ENCODE results near the gene TBX20. TPM values are rescaled to one million over a fixed set of nuclear protein-coding genes. Genes with fewer than 3 reads are reported as not detected.

TBX20 gene
- total and polyA plus RNA-seq, 2 experiments from 2014 or later = 0.69 TPM; not detected in 1

DNA sequence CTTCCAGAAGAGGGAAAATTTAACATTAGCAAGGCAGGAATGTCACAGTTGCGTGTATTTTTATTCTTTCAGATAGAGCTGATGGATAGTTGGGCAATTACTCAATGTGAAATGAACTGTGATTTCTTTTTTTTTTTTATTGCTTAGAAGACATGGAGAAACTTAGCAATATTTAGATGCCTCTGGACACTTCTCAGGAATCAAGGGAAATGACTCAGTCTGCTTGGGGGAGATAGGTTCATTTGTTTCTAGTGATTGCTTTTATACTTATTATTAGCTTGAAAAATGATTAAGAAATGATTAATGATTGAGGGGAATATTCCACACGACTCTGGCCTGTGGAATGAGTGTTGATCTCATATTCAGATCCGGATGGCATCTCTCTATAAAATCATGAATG, 33.1 kb upstream of the TBX20 start:
- no peaks in the 10 kb centered on the region for H3K27me3 ChIP-seq (ENCODE audit: insufficient read depth)
- H4K20me1 ChIP-seq (replicated peaks; ENCODE audit: insufficient read depth) = no peaks in the 10 kb centered on the region
- H3K4me1 ChIP-seq (ENCODE audit: insufficient read depth) = no peaks in the 10 kb centered on the region
- peaks cover 4% of the 10 kb centered on the region; the same call in 1 of the 2 replicates for H3K9me2 ChIP-seq (ENCODE audit: insufficient read depth)
- H3K9me3 Mint-ChIP-seq = no peaks in the 10 kb centered on the region
- no peak overlapping the region for H3K27ac ChIP-seq (ENCODE audit: low read depth)
- no peaks in the 10 kb centered on the region for H3K36me3 ChIP-seq (ENCODE audit: insufficient read depth)
- peaks cover 1% of the 10 kb centered on the region for H3K27me3 Mint-ChIP-seq (ENCODE audit: insufficient read depth, low read depth, poor library complexity)
- H3K27ac Mint-ChIP-seq = no peak overlapping the region
- no peaks in the 10 kb centered on the region for H3F3A ChIP-seq (replicated peaks; ENCODE audit: low read depth)
- ATAC-seq = no peak
- no peaks in the 10 kb centered on the region for H3K36me3 Mint-ChIP-seq (ENCODE audit: low read depth)
- no peaks in the 10 kb centered on the region for H3K4me1 Mint-ChIP-seq
- no peak overlapping the region for H2AFZ ChIP-seq
- DNase-seq (ENCODE audit: low spot score) = no peak
- H3K4me3 Mint-ChIP-seq = no peak overlapping the region
- no peaks in the 10 kb centered on the region for H3K79me2 ChIP-seq (replicated peaks; ENCODE audit: insufficient read depth)
- H3K4me2 ChIP-seq = no peak overlapping the region
- no peak overlapping the region for H3K4me3 ChIP-seq
- no peak for TF ChIP-seq ZNF114 (CRISPR knock-in tag; IDR thresholded peaks at IDR 0.05)
- TF ChIP-seq, protein P1, sequence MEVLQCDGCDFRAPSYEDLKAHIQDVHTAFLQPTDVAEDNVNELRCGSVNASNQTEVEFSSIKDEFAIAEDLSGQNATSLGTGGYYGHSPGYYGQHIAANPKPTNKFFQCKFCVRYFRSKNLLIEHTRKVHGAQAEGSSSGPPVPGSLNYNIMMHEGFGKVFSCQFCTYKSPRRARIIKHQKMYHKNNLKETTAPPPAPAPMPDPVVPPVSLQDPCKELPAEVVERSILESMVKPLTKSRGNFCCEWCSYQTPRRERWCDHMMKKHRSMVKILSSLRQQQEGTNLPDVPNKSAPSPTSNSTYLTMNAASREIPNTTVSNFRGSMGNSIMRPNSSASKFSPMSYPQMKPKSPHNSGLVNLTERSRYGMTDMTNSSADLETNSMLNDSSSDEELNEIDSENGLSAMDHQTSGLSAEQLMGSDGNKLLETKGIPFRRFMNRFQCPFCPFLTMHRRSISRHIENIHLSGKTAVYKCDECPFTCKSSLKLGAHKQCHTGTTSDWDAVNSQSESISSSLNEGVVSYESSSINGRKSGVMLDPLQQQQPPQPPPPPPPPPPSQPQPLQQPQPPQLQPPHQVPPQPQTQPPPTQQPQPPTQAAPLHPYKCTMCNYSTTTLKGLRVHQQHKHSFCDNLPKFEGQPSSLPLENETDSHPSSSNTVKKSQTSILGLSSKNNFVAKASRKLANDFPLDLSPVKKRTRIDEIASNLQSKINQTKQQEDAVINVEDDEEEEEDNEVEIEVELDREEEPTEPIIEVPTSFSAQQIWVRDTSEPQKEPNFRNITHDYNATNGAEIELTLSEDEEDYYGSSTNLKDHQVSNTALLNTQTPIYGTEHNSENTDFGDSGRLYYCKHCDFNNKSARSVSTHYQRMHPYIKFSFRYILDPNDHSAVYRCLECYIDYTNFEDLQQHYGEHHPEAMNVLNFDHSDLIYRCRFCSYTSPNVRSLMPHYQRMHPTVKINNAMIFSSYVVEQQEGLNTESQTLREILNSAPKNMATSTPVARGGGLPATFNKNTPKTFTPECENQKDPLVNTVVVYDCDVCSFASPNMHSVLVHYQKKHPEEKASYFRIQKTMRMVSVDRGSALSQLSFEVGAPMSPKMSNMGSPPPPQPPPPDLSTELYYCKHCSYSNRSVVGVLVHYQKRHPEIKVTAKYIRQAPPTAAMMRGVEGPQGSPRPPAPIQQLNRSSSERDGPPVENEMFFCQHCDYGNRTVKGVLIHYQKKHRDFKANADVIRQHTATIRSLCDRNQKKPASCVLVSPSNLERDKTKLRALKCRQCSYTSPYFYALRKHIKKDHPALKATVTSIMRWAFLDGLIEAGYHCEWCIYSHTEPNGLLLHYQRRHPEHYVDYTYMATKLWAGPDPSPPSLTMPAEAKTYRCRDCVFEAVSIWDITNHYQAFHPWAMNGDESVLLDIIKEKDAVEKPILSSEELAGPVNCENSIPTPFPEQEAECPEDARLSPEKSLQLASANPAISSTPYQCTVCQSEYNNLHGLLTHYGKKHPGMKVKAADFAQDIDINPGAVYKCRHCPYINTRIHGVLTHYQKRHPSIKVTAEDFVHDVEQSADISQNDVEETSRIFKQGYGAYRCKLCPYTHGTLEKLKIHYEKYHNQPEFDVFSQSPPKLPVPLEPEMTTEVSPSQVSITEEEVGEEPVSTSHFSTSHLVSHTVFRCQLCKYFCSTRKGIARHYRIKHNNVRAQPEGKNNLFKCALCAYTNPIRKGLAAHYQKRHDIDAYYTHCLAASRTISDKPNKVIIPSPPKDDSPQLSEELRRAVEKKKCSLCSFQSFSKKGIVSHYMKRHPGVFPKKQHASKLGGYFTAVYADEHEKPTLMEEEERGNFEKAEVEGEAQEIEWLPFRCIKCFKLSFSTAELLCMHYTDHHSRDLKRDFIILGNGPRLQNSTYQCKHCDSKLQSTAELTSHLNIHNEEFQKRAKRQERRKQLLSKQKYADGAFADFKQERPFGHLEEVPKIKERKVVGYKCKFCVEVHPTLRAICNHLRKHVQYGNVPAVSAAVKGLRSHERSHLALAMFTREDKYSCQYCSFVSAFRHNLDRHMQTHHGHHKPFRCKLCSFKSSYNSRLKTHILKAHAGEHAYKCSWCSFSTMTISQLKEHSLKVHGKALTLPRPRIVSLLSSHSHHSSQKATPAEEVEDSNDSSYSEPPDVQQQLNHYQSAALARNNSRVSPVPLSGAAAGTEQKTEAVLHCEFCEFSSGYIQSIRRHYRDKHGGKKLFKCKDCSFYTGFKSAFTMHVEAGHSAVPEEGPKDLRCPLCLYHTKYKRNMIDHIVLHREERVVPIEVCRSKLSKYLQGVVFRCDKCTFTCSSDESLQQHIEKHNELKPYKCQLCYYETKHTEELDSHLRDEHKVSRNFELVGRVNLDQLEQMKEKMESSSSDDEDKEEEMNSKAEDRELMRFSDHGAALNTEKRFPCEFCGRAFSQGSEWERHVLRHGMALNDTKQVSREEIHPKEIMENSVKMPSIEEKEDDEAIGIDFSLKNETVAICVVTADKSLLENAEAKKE (CRISPR knock-in tag; IDR thresholded peaks at IDR 0.05) = no peak
- TF ChIP-seq, protein P2, sequence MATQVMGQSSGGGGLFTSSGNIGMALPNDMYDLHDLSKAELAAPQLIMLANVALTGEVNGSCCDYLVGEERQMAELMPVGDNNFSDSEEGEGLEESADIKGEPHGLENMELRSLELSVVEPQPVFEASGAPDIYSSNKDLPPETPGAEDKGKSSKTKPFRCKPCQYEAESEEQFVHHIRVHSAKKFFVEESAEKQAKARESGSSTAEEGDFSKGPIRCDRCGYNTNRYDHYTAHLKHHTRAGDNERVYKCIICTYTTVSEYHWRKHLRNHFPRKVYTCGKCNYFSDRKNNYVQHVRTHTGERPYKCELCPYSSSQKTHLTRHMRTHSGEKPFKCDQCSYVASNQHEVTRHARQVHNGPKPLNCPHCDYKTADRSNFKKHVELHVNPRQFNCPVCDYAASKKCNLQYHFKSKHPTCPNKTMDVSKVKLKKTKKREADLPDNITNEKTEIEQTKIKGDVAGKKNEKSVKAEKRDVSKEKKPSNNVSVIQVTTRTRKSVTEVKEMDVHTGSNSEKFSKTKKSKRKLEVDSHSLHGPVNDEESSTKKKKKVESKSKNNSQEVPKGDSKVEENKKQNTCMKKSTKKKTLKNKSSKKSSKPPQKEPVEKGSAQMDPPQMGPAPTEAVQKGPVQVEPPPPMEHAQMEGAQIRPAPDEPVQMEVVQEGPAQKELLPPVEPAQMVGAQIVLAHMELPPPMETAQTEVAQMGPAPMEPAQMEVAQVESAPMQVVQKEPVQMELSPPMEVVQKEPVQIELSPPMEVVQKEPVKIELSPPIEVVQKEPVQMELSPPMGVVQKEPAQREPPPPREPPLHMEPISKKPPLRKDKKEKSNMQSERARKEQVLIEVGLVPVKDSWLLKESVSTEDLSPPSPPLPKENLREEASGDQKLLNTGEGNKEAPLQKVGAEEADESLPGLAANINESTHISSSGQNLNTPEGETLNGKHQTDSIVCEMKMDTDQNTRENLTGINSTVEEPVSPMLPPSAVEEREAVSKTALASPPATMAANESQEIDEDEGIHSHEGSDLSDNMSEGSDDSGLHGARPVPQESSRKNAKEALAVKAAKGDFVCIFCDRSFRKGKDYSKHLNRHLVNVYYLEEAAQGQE (IDR thresholded peaks at IDR 0.05; ENCODE audit: unreplicated experiment) = no peak
- TF ChIP-seq ZNF331 (CRISPR knock-in tag; IDR thresholded peaks at IDR 0.05; ENCODE audit: low read depth) = no peak
- TF ChIP-seq POLR2AphosphoS5 (IDR thresholded peaks at IDR 0.05; ENCODE audit: low read depth) = no peak
- no peak for TF ChIP-seq JUNB (IDR thresholded peaks at IDR 0.05; ENCODE audit: unreplicated experiment)
- TF ChIP-seq NANOG (IDR thresholded peaks at IDR 0.05; ENCODE audit: borderline replicate concordance) = no peak
- TF ChIP-seq, protein P3, sequence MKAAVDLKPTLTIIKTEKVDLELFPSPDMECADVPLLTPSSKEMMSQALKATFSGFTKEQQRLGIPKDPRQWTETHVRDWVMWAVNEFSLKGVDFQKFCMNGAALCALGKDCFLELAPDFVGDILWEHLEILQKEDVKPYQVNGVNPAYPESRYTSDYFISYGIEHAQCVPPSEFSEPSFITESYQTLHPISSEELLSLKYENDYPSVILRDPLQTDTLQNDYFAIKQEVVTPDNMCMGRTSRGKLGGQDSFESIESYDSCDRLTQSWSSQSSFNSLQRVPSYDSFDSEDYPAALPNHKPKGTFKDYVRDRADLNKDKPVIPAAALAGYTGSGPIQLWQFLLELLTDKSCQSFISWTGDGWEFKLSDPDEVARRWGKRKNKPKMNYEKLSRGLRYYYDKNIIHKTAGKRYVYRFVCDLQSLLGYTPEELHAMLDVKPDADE (IDR thresholded peaks at IDR 0.05) = no peak
- TF ChIP-seq, protein P4, sequence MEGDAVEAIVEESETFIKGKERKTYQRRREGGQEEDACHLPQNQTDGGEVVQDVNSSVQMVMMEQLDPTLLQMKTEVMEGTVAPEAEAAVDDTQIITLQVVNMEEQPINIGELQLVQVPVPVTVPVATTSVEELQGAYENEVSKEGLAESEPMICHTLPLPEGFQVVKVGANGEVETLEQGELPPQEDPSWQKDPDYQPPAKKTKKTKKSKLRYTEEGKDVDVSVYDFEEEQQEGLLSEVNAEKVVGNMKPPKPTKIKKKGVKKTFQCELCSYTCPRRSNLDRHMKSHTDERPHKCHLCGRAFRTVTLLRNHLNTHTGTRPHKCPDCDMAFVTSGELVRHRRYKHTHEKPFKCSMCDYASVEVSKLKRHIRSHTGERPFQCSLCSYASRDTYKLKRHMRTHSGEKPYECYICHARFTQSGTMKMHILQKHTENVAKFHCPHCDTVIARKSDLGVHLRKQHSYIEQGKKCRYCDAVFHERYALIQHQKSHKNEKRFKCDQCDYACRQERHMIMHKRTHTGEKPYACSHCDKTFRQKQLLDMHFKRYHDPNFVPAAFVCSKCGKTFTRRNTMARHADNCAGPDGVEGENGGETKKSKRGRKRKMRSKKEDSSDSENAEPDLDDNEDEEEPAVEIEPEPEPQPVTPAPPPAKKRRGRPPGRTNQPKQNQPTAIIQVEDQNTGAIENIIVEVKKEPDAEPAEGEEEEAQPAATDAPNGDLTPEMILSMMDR (conservative IDR thresholded peaks at IDR 0.05; ENCODE audit: low read depth in 2 of 2) = no peak
- no peak for TF ChIP-seq EZH2 (IDR thresholded peaks at IDR 0.05; ENCODE audit: low read depth, unreplicated experiment)
- TF ChIP-seq STAT1 (IDR thresholded peaks at IDR 0.05; ENCODE audit: unreplicated experiment) = no peak
- no peak for TF ChIP-seq CREB1 (CRISPR knock-in tag; IDR thresholded peaks at IDR 0.05; ENCODE audit: low read depth)
- TF ChIP-seq EZH2phosphoT487 (IDR thresholded peaks at IDR 0.05; ENCODE audit: unreplicated experiment) = no peak

Measured in GM23338 (cell line).